Lung (tissue), 12 donors: ENCODE measurements around the gene LRPAP1. TPM values are rescaled to one million over a fixed set of nuclear protein-coding genes. Genes with fewer than 3 reads are reported as not detected.
"Not testable (repeated sequence)": the region's sequence is repeated elsewhere in the genome, so short reads cannot be mapped to it uniquely, and the experiment has no call there.

Experiments
- ATAC-seq: fragments of 200-7000 bp; cut with Tn5 transposase; one replicate; pipeline ENCODE4 v1.9.1; 2020; ENCODE audit warnings: moderate number of reproducible peaks; ENCODE audit not compliant: insufficient read depth, low FRiP score
- DNase-seq, 3 donors: peaks; one replicate each; pipeline ENCODE4 v3.0.0-alpha.2; 2013 to 2017
- H3K27ac ChIP-seq, 2 donors: one replicate each; pipeline ENCODE4 v1.5.1; 2013; ENCODE audit warnings: mild to moderate bottlenecking in 2 of 2, moderate library complexity in 2 of 2, control low read depth in 1 of 2, inconsistent platforms in 1 of 2, low read depth in 1 of 2, low read length in 1 of 2
- H3K27me3 ChIP-seq, 3 donors: one replicate each; pipeline ENCODE4 v1.5.1; 2013; ENCODE audit warnings: low read length in 2 of 3; ENCODE audit not compliant: control insufficient read depth in 3 of 3, insufficient read depth in 3 of 3
- H3K36me3 ChIP-seq, 4 donors: one replicate each; pipeline ENCODE4 v1.5.1; 2013; ENCODE audit warnings: low read length in 4 of 4, mild to moderate bottlenecking in 1 of 4, moderate library complexity in 1 of 4; ENCODE audit not compliant: control insufficient read depth in 4 of 4, insufficient read depth in 4 of 4
- H3K4me1 ChIP-seq, 5 donors: one replicate each; pipeline ENCODE4 v1.5.1; 2013; ENCODE audit warnings: low read length in 5 of 5, mild to moderate bottlenecking in 2 of 5, moderate library complexity in 1 of 5; ENCODE audit not compliant: control insufficient read depth in 5 of 5, insufficient read depth in 5 of 5
- H3K4me3 ChIP-seq: one replicate; pipeline ENCODE4 v1.5.1; 2013; ENCODE audit warnings: mild to moderate bottlenecking, control low read depth, moderate library complexity
- H3K9ac ChIP-seq, 2 donors: one replicate each; pipeline ENCODE4 v1.5.1; 2013; ENCODE audit warnings: low read length in 2 of 2, control low read depth in 1 of 2; ENCODE audit not compliant: insufficient read depth in 1 of 2
- H3K9me3 ChIP-seq, 4 donors: one replicate each; pipeline ENCODE4 v1.5.1; 2013; ENCODE audit warnings: low read length in 3 of 4, mild to moderate bottlenecking in 1 of 4, moderate library complexity in 1 of 4; ENCODE audit not compliant: control insufficient read depth in 4 of 4, insufficient read depth in 3 of 4
- CTCF ChIP-seq: IDR thresholded peaks from 2 replicates; pipeline ENCODE4 v1.5.1; 2012; ENCODE audit warnings: mild to moderate bottlenecking; ENCODE audit errors: control extremely low read depth, extremely low read depth
- WGBS, 2 donors: extraction: QIAGEN DNeasy Blood & Tissue Kit; methylation state at CpG; one replicate each; pipeline ENCODE4 v1.1.7; 2013; 5-methylcytosine and 5-hydroxymethylcytosine counted together
- polyA plus RNA-seq, 2 donors: library from polyadenylated mRNA; stranded (reverse); fragments of 200-250 nt; gene quantifications; one replicate each; pipeline ENCODE4 v1.2.1, GENCODE V29; 2013
- total RNA-seq, 2 donors: library from RNA; depleted of rRNA in 1 of 2; stranded (reverse); fragments of >200 nt in 1 of 2; gene quantifications; one replicate each; pipeline ENCODE4 v1.2.1, GENCODE V29; 2014 to 2021
- donor health status: control.
- donor health status: control.
- donor health status: Bipolar disorder and iron deficiency.
- donor health status: healthy.
- donor health status: DM: yes; HTN: yes; CAD: no.

Gene LRPAP1
- total and polyA plus RNA-seq, 4 donors, result 46.1 to 289 (median 208) TPM

GRCh38 chr4:3513807-3514206, 18.4 kb downstream of the LRPAP1 start:
- peaks cover 0 to 4% (median 0%) of the 10 kb centered on the region in 4 donors for H3K9me3 ChIP-seq
- no peak overlapping the region for H3K4me3 ChIP-seq
- no peaks in the 10 kb centered on the region for H3K4me1 ChIP-seq
- DNase-seq, result no peak
- no peak overlapping the region for H3K27ac ChIP-seq
- ATAC-seq, result no peak
- H3K9ac ChIP-seq, result no peak overlapping the region
- TF ChIP-seq CTCF, result no peak
- H3K27me3 ChIP-seq, result no peaks in the 10 kb centered on the region
- H3K36me3 ChIP-seq, result peaks cover 18 to 83% (median 38%) of the 10 kb centered on the region in 4 donors
- 97% methylated on average over 18 of the region's 18 CpGs for WGBS, 2 donors

GRCh38 chr4:3512719-3513118, 19.5 kb downstream of the LRPAP1 start:
- ATAC-seq (no peak), DNase-seq (no peak)
- H3K4me3 ChIP-seq, result no peak overlapping the region
- no peaks in the 10 kb centered on the region for H3K4me1 ChIP-seq
- H3K9me3 ChIP-seq, result peaks cover 0 to 4% (median 0%) of the 10 kb centered on the region in 4 donors
- H3K9ac ChIP-seq, result no peak overlapping the region
- peaks cover 23 to 80% (median 39%) of the 10 kb centered on the region in 4 donors for H3K36me3 ChIP-seq
- H3K27me3 ChIP-seq, result no peaks in the 10 kb centered on the region
- no peak overlapping the region for H3K27ac ChIP-seq
- WGBS, 2 donors, result 95% methylated on average over 22 of the region's 22 CpGs
- TF ChIP-seq CTCF, result no peak

- Histone ChIP-seq H3K36me3 (peaks cover 23 to 75% (median 36%) of the 10 kb centered on the region in 4 donors), H3K27me3 (no peaks in the 10 kb centered on the region), H3K4me3 (no peak overlapping the region), H3K4me1 (no peaks in the 10 kb centered on the region), H3K9ac (no peak overlapping the region), H3K27ac (no peak overlapping the region), H3K9me3 (peaks cover 0 to 4% (median 0%) of the 10 kb centered on the region in 4 donors)
- WGBS, 2 donors, result 92 to 96% methylated on average over 13 of the region's 13 CpGs
- no peak for ATAC-seq
- DNase-seq, result no peak
- no peak for TF ChIP-seq CTCF
These were observed 19.9 kb downstream of the LRPAP1 start for GRCh38 chr4:3512279-3512678.

GRCh38 chr4:3511601-3512000, 20.6 kb downstream of the LRPAP1 start:
- H3K9me3 ChIP-seq, DNase-seq, H3K4me1 ChIP-seq, H3K4me3 ChIP-seq, H3K27ac ChIP-seq, ATAC-seq, H3K27me3 ChIP-seq, H3K9ac ChIP-seq: not testable (repeated sequence)
- peaks cover 19 to 70% (median 36%) of the 10 kb centered on the region in 4 donors for H3K36me3 ChIP-seq
- 98% methylated on average over 20 of the region's 27 CpGs for WGBS, 2 donors
